NCI-H345 treated with DMSO at 0.1 percent for 48 hours (cell line): ENCODE results near the gene KCNE1.

ENCODE experiments used
- DNase-seq: peaks from one replicate; lab custom pipeline; 2025; ENCODE audit not compliant: unreplicated experiment; lab: John Stamatoyannopoulos, UW

Gene KCNE1

DNA sequence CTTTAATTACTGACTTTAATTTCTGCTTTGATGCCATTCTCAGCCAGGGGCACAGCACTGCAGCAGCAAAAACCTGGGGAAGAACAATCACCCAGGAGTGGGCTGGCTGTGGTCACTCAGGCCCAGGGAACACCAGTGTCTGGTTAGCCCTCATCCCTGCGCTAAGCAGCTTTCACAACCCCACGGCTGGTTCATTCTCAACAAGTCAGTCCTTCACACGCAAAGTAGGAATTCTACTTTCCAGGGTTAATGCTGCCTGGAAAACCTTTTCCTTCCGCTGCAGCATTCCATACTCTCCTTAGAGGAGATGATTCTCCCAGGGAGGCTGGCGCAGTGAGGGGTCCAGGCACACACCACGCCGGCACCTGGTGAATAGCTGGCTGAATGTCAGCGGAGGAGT lies 24.3 kb upstream of the KCNE1 start:
- DNase-seq, result no peak

DNA sequence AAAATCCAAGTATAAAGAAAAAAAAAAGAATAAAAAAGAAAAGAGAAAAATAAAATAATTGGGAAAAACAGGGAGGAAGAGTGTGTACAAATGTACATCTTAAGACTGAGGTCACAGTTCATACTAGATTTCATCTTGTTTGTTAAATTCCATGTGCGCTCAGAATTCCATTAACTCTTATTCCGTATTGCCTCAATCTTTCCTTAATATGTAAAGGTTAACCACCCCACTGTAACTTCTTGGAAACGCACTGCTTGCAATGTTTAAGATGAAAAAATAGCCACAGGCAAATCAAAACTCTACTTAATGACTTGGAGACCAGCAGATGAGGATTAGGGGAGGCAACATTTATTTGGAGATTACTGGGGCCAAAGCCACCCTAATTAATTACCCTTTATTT lies 23.9 kb upstream of the KCNE1 start:
- no peak for DNase-seq

DNA sequence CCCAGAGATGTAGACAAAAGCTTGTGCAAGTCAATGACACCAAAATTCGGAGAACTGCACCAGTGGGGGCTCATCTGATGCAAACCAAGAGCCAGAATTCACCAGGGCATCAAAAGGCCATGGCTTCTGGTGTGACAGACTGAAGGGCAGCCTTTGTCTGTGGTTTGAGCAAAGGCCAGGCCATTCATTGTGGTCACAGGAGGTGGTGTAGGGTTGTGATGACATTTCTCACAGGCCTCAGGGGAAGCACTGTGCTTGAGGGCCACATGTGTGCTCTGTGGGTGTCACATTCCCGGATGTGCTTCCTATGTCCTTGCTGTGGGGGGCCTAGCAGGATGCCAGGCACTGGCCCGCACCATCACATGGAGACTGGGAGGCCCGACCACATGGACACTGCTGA lies 22.5 kb upstream of the KCNE1 start:
- DNase-seq, result no peak

DNA sequence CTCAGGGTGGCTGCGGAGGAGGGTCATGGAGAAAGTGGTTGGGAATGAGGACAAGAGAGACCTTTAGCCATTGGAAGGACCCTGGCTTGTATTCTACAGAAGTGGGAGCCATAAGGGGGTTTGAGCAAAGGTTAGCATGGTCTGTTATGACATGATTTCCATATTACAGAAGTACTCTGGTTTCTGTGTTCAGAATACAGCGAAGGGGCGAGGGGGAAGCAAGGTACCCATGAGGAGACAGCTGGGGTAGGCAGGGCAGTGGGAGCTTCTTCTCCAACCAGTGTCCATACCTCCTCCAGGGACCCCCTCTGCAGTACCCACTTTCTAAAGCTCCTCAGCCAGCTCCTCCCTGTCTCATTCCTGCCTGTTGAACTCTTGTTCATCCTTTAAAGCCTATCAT lies 21.9 kb upstream of the KCNE1 start:
- no peak for DNase-seq

DNA sequence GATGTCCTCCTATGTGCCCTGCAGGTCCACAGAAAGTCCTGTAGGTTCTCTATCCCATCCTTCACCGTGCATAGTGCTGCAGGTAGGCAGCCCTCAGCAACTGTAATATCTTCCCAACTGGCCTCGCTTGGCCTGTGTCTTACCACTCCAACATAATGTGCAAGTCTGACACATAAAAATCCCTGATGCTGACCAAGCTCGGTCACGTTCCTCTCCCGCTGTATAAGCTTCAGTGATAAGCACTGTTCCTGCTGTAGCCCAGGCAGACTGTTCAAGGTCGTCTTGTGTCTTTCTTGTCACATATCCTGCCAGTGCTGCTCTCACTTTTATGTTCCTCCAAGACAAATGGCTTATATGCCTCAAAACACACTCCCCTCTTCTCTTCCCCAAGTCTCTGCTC lies 19.4 kb upstream of the KCNE1 start:
- no peak for DNase-seq

DNA sequence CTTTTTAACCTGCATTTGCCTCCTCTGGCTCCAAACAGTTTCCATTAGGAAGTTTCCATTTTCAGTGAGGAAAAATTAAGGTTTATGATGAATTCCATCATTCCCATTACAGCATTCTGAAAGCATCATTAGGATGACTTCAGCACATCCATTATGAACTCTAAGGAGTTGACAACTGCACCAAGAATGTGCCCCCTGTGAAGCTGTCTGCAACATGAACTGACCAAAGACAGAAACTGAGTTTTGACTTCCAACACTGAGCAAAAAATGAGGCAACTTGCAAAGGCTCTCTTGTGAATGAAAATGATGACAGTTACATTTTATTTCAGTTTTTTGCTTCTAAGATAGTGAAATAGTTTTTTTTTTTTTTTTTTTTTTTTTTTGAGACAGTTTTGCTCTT lies 18.3 kb upstream of the KCNE1 start:
- DNase-seq, result no peak

DNA sequence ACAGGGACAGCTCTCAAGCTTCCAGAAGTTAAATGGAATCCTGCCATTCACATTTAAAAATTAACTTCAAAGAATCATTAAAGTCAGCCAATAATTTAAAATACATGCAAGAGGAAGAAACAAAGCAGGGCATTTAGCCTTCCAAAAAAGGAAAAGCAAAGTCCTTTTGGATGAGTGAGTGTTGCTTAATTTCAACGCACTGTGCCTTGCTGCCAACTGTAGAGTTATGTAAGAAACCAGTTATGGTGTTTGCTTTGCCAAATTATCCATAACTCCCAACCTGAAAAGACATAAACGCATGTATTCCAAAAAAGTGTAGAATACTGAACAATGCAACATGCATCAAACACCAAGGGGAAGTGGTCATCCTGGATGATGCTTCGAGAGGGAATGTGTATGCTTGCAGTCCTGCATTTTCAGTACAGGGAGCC lies 16.1 kb upstream of the KCNE1 start:
- DNase-seq, result no peak

DNA sequence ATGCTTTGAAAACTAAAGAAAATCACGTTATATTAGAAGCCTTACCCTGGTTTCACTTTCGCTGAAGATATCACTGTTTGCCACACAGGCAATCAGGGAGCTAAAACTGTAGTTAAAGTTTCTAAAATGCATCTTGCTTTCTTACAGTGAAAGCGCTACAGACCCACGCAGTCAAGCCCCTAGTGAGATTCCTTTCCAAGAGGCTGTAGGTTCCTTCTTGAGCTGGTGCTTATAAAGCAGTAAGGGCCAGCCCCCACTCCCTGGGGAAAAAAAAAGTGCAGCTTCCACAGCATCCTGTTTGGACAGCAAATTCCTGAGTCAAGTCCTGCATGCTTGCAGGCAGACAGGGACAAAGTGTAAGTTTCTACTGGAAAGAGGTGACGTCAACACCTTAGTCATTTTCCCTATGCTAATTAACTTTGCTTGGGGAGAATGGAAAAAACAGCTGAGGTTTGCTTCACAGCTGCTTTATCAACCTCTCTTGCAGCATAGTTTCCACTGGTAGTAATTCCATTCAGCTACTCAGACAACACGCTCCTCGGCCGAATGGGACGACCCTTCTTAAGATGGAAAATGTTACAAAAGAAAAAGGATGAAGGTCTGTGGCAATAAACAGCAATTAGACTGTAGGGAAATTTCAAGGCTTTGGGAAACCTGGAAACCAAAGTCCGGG lies 14.7 kb upstream of the KCNE1 start:
- no peak for DNase-seq

DNA sequence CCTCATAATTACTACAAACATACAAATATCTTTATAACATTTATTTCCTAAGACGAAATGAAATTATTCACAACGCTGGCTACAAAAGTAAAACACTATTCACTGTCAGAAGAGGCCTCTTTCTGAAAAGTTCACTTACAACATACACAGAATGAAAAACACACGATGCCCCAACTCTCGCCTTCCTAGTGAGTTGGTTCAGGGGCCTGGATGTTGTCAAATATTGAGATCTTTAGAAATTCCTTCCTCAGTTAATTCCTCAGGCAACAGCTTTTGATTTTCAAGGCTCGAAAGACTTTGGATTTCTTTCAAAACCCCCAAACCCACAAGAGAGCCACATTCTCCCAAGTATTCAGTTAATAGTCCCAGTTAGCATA lies 14.2 kb upstream of the KCNE1 start:
- no peak for DNase-seq

DNA sequence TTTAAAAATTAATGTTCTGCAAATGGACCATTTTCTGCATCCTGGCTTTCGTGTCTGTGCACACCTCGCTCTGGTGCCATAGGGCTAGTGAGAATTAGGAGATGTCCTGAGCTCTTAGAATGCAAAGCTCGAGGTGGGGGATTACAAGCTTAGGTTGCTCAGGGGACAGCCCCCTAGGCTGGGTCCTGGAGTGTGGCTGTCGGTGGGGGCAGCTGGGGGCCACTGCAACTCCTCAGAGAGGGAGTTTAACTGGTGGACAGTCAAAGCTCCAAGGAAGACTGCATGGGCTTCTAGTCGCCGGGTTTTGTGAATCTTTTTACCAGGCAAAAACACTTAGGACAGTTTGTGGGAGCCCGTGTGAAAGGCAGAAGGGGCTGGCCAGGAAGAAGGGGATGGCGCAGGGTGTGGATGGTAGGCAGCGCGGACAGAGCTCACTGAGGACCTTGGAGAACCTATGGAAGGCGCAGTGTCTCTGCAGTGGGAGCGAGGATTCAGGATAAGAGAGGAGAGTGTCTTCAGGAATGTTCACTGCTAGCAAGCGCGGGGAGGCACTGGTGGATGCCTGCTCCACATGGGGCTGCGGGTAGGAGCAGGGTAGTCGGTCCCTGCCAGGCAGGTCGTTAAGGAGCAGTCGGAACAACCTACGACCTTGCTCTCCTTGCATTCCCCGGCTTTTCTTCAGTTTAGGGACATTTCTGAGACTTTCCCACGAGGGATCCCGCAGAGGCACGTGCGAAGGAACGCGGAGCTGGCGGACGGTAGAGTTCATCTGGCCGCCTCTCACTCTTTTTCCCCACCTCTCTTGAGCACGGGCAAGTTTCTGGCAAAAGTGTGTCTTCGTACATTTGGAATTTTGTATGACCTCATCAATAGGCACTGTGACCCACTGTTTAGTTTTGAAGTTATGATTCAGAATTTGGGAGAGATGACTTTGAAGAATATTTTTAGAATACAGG lies 12.9 kb upstream of the KCNE1 start:
- DNase-seq, result no peak

DNA sequence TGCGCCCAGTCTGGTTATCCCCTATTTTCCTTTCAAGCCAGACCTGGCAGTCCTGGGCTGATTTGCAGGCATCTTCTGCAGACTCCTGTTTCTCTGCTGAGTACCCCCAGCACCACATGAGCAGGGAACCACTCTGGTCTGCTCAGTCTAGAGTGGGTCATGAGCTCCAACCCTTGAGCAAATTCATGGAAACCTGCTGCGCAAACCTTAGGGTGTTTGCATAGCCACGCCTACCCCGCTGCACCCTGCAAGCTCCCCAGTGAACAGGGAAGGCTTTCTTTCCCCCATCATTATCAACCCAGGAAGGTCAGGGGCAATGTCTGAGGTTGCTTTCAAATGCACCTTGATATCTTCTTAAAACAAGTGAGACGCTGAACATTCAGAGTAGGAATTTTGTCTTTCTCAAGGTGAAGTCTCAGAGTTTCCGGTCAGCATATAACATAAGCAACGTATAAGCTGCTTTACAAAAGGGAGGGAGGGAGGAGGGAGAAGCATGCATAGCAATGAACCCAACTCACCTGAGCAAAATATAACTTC lies 11.1 kb upstream of the KCNE1 start:
- no peak for DNase-seq

DNA sequence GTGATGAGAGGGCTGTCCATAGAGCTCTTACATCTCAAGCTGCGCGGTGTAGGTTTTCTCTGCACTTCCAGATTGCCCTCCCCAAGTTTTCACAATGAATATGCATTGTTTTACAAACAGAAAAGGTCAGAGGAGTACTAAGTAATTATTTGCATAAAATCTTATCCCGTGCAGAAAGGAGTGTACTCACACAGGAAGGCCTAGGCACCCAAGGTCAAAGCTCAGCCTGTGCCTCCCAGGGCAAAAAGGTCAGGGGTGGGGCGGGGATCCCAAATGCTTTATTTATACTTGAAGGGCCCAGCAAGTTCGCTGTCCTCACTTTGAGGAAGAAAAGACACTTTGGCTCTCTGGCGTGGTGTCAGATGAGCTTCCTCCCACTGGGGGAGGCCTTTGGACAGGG lies 10.3 kb upstream of the KCNE1 start:
- DNase-seq, result no peak

DNA sequence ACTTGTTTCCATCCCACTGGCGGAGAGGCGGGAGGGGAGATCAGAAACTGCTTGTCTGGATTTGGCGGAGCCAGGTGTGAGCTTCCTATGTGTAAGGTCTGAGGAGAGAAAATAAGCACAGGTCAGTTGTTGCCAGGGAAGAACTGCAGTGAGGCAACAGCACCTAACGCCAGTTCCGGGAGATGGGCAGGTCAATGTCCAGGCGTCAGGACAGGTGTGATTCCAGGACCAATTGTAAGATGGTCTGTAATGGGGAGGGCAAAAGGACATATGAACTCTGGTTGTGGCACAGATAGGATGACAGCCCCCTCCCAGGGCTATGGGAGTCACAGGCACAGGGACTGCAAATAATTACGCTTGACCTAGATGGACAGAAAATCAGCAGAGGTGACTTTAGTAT lies 9.6 kb upstream of the KCNE1 start:
- no peak for DNase-seq

DNA sequence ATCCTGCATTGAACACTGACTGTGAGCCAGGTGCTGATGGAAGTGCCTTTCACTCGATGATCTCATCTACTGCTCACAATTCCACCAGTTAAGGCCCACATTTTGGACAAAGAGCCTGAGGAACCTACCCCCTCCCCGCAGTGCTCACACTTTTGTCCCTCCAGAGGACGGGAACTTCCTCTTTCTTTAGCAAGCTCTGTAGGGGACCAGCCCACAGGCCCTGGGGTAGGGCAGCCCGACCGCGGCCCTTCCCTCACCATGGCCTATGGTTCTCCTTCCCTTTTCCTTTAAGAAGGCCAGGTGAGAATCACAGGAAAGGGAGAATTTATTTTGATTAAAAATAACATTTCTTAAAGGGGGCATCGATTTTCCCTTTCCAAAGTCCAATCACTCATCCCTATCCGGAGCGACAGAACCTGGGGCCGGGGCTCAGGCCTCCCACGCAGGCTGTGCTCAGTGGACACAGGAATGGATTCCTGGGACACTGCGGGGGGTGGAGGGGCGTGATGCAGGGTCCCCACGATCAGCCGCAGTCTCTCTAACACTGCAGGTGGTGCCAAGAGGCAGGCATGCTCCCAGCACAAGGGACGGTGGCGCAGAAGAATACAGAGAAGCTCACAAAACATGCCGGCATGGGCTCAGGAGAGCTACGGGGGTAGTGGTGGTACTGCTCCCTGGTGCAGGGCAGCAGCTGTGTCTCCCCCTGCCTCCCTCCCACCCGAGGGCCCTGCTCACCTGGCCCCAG lies 8.9 kb upstream of the KCNE1 start:
- no peak for DNase-seq

DNA sequence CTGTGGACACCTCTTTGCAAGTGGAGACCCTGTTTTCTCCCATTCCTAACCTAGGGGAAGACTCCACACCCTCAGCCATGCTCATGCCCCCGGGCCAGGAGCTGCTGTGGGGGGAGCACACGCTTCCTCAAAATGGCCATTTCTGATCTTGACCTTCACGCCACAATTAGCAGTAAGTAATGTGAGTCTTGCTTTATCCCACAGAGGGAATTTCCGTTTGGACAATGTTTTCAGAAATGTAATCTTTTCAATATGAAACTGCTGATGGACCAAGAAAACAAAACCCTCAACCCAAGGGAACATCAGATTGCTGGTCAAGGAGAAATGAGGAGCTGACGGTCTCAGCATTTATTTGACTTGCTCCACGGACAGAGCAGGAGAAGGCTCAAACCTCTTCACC lies 8.3 kb upstream of the KCNE1 start:
- DNase-seq, result no peak

DNA sequence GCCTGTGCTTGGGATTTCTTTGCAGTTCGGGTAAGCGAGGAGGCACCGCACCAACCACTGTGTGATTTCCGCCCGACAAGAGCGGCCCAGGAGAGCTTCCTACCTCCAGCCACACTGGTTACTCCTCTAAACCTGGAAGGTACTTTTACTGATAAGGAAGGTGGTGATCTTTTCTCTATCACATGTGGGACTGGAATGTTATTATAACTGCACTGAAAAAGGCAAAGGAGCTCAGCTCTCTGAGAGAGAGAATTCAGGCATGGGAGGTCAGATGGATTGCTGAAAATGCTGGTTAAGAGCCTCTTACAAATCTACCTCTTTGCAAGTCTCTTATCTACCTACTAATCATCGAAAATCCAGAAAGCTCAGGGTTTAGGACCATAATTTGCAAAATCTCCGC lies 7.7 kb upstream of the KCNE1 start:
- no peak for DNase-seq

DNA sequence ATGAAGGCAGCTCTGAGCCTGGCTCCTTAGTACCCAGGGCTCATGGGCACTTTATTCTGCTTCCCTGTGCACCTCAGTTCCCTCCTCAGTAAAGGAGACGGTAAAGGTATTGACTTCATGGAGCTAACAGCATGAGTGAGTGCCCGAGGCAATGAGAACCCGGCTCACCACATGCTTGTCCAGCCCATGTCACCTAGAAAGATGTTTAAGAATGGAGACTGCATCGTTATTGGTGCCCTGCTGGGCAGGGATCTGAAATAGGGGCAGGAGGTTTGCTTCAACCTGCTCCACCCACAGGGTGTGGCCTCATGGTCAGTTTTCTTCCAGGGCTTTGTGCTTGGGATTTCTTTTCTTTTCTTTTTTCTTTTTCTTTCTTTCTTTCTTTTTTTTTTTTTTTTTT lies 7.0 kb upstream of the KCNE1 start:
- DNase-seq, result no peak

DNA sequence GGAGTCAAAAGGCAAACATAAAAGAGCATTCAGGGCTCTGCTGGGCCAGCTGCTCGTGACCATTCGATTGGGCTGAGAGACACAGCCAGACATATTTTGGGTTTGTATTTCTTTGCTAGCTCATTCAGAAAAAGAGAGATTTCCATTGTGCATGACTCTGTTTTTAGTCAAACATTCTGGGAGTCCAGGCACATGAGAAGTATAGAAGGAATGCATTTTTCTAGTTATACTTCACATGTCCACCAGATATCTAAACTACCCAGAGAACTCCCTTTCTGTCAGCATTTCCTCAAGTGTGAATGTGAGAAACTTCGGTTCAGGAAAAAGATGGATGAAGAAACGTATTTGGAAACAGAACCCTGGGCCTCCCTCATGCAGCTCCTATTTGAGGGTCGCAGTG lies 6.3 kb upstream of the KCNE1 start:
- no peak for DNase-seq

DNA sequence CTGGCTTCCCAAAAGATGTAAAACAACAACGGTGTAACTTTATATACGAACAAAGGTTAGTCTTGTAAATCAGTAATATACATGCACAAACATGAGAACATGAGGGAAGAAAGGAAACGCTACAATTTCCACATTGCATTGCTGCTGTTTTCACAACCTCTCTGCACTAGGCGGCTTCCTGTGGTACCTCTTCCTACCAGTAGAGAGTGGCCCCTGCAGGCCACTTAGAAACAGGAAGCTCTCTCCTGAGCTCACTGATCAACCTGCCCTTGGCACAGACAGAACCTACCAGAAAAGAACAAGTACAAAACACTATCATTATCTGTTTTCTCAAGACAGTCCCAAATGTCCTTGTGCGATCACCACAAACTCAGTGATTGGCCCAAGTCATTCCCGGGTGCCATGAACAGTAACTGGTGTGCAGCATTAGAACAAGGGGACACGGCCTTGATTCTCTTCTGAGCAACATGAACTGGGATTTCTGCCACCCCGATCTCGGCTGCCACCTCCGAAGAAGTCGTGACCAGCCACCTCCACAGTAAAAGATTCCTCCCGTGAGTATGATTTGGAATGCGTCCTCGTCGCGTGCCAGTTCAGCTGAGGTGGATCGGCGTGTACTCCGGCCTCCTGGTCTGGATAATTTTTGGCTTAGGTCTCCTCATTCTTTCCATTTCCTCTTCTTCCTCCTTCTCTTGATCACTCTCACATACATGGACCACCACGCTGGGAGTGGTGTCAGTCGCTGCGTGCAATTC lies 5.7 kb upstream of the KCNE1 start:
- no peak for DNase-seq

DNA sequence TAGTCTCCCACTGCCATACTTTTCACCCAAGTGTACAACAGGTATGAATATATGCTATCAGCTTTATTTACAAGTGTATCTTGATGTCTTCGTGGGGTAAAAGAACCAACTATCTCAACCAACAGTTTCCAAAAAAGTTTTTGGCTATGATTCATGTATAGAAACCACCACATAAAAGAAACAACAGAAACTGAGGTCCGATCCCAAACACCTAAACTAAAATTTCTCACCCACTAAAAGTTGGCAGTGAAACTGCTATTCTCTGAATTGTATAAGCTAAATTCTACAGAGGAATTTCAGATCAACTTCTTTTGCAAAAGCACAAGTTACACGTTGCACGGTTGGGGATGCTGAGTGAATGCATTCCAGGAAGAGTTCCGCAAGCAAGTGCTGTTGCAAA lies 5.0 kb upstream of the KCNE1 start:
- DNase-seq, result no peak

DNA sequence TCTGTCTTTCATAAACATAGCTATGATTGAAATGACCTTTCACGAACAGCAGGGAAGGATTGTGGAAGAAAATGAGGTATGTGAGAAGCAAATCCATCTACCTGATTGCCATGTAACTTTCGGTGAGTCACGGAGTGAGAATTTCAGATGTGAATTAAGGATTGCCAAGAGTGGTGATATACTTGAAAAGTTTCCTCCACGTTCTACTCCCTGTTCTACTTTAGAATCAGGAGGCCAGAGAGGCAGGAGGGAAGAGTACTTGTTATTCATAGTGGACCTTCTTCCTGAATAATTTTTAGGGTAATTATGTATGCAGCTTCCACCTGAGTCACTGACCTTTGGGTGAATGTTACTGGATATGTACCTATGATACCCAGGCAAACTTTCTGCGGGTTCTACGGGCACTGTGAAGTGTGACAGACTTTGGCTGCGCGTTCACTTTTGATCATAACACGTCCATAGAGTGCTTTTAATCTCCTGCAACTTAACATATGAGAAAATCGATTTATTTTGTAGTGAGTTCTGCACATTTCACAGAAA lies 2.6 kb upstream of the KCNE1 start:
- DNase-seq, result no peak
